Measurements from ENCODE around the gene CENPK. TPM values are rescaled to one million over a fixed set of nuclear protein-coding genes. Genes with fewer than 3 reads are reported as not detected.

Gene CENPK
- total and polyA plus RNA-seq, 2 donors (not counting 1 experiment from before 2014, with no cell fraction given): 2.6 to 18.4 TPM

- no peaks in the 10 kb centered on the region for H3K9me3 ChIP-seq (ENCODE audit: control extremely low read depth in 1 of 3, control insufficient read depth in 2 of 3, insufficient read depth in 1 of 3, low read length in 2 of 3)
- intact Hi-C loops (cut with micrococcal nuclease): no loop called here
- Mint-ChIP-seq H3K27me3 (no peaks in the 10 kb centered on the region), H3K9me3 (ENCODE audit: insufficient read depth) (no peaks in the 10 kb centered on the region), H3K4me3 (no peak overlapping the region), H3K27ac (no peak overlapping the region), H3K4me1 (no peaks in the 10 kb centered on the region)
- H2AFZ ChIP-seq (ENCODE audit: insufficient read depth, low read depth, low read length, poor library complexity, severe bottlenecking): no peak overlapping the region
- no peaks in the 10 kb centered on the region for H4K20me1 ChIP-seq (ENCODE audit: control insufficient read depth, insufficient read depth, low read length, poor library complexity, severe bottlenecking)
- DNase-seq: no peak
- no peaks in the 10 kb centered on the region for H3K36me3 ChIP-seq (replicated peaks in 1 of 2; ENCODE audit: control extremely low read depth in 1 of 2, control insufficient read depth in 1 of 2, extremely low read depth in 1 of 2, insufficient read depth in 2 of 2, low read length in 1 of 2)
- no CpG with 5 or more reads among the region's 3 CpGs for WGBS (ENCODE audit: insufficient coverage)
- POLR2A ChIA-PET: no interaction called here
- H3K4me2 ChIP-seq (replicated peaks; ENCODE audit: low read depth, low read length, poor library complexity, severe bottlenecking): no peak overlapping the region
- no peaks in the 10 kb centered on the region for H3K79me2 ChIP-seq (ENCODE audit: control insufficient read depth, insufficient read depth, low read length)
- H3K4me1 ChIP-seq (ENCODE audit: control insufficient read depth in 2 of 2, insufficient read depth in 2 of 2, low read length in 2 of 2): no peaks in the 10 kb centered on the region
- CTCF ChIA-PET: interaction anchor here (0.7 to 0.9 kb wide), 2 partner anchors 23 to 227 kb away, joined by 3 to 10 read pairs; no protein-coding TSS in a partner anchor
- no peak for ATAC-seq (ENCODE audit: low read depth)
- H3K9ac ChIP-seq (ENCODE audit: low read length): no peak overlapping the region
- no peak overlapping the region for H3K4me3 ChIP-seq (ENCODE audit: control extremely low read depth in 1 of 5, extremely low read depth in 1 of 5, insufficient read depth in 1 of 5, low read depth in 2 of 5, low read length in 4 of 5)
- no peak overlapping the region for H3K27ac ChIP-seq (ENCODE audit: low read length in 2 of 2)
- no peaks in the 10 kb centered on the region for H3K27me3 ChIP-seq (replicated peaks in 1 of 4; ENCODE audit: control extremely low read depth in 1 of 4, control insufficient read depth in 3 of 4, insufficient read depth in 4 of 4, low read length in 3 of 4)
- TF ChIP-seq EZH2 (IDR thresholded peaks at IDR 0.05; ENCODE audit: borderline replicate concordance, insufficient read depth, low read depth, low read length, poor library complexity, severe bottlenecking) (no peak), CTCF (IDR thresholded peaks at IDR 0.05) (no peak)
Observed at GRCh38 chr5:65506961-65507360, 56.0 kb downstream of the CENPK start.

GRCh38 chr5:65489119-65489518 is 73.8 kb downstream of the CENPK start:
- WGBS (ENCODE audit: insufficient coverage): 100% methylated on average over 2 of the region's 4 CpGs
- DNase-seq: no peak
- ChIA-PET POLR2A (no interaction called here), CTCF (interaction anchor here (1.5 kb wide), 1 partner anchor 678 kb away, joined by 3 read pairs; no protein-coding TSS in a partner anchor)
- H3K27me3 Mint-ChIP-seq: no peaks in the 10 kb centered on the region
- H3K4me1 Mint-ChIP-seq: no peaks in the 10 kb centered on the region
- Histone ChIP-seq H3K9ac (ENCODE audit: low read length) (no peak overlapping the region), H3K4me1 (ENCODE audit: control insufficient read depth in 2 of 2, insufficient read depth in 2 of 2, low read length in 2 of 2) (no peaks in the 10 kb centered on the region), H3K79me2 (ENCODE audit: control insufficient read depth, insufficient read depth, low read length) (no peaks in the 10 kb centered on the region), H3K27me3 (replicated peaks in 1 of 4; ENCODE audit: control extremely low read depth in 1 of 4, control insufficient read depth in 3 of 4, insufficient read depth in 4 of 4, low read length in 3 of 4) (no peaks in the 10 kb centered on the region), H2AFZ (ENCODE audit: insufficient read depth, low read depth, low read length, poor library complexity, severe bottlenecking) (no peak overlapping the region), H3K36me3 (replicated peaks in 1 of 2; ENCODE audit: control extremely low read depth in 1 of 2, control insufficient read depth in 1 of 2, extremely low read depth in 1 of 2, insufficient read depth in 2 of 2, low read length in 1 of 2) (no peaks in the 10 kb centered on the region), H3K4me3 (ENCODE audit: control extremely low read depth in 1 of 5, extremely low read depth in 1 of 5, insufficient read depth in 1 of 5, low read depth in 2 of 5, low read length in 4 of 5) (no peak overlapping the region), H4K20me1 (ENCODE audit: control insufficient read depth, insufficient read depth, low read length, poor library complexity, severe bottlenecking) (no peaks in the 10 kb centered on the region), H3K9me3 (ENCODE audit: control extremely low read depth in 1 of 3, control insufficient read depth in 2 of 3, insufficient read depth in 1 of 3, low read length in 2 of 3) (no peaks in the 10 kb centered on the region), H3K27ac (ENCODE audit: low read length in 2 of 2) (no peak overlapping the region), H3K4me2 (replicated peaks; ENCODE audit: low read depth, low read length, poor library complexity, severe bottlenecking) (no peak overlapping the region)
- H3K27ac Mint-ChIP-seq: no peak overlapping the region
- TF ChIP-seq CTCF (IDR thresholded peaks at IDR 0.05): no peak
- TF ChIP-seq EZH2 (IDR thresholded peaks at IDR 0.05; ENCODE audit: borderline replicate concordance, insufficient read depth, low read depth, low read length, poor library complexity, severe bottlenecking): no peak
- ATAC-seq (ENCODE audit: low read depth): no peak
- intact Hi-C loops (cut with micrococcal nuclease): loop anchor here (10.0 kb wide), 1 partner anchor 274 kb away; no protein-coding TSS in a partner anchor
- no peaks in the 10 kb centered on the region for H3K9me3 Mint-ChIP-seq (ENCODE audit: insufficient read depth)
- H3K4me3 Mint-ChIP-seq: no peak overlapping the region
